Measurements from ENCODE around the gene GAB2.
"Not testable (repeated sequence)": the region's sequence is repeated elsewhere in the genome, so short reads cannot be mapped to it uniquely, and the experiment has no call there.

GAB2 gene

DNA sequence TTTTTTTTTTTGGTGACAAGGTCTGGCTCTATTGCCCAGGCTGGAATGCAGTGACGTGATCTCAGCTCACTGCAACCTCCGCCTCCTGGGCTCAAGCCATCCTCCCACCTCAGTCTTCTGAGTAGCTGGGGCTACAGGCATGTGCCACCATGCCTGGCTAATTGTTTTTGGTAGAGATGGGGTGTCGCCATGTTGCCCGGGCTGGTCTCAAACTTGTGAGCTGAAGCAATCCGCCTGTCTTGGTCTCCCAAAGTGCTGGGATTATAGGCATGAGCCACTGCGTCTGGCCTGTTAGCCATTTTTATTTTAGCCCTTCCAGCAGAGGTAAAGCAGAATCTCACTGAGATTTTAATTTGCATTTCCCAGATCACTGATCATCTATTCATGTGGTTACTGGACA, 184.6 kb downstream of the GAB2 start:
- DNase-seq = not testable (repeated sequence)

GRCh38 chr11:78231962-78232501, 185.6 kb downstream of the GAB2 start:
- no peak for DNase-seq

- no peak for DNase-seq
Observed at GRCh38 chr11:78230161-78230877, 187.3 kb downstream of the GAB2 start.

- DNase-seq = no peak
Observed at GRCh38 chr11:78229106-78229505, 188.5 kb downstream of the GAB2 start.

- no peak for DNase-seq
Observed at GRCh38 chr11:78228467-78228866, 189.2 kb downstream of the GAB2 start.

- DNase-seq = no peak
Observed at GRCh38 chr11:78227921-78228320, 189.7 kb downstream of the GAB2 start.

- DNase-seq = no peak
Observed at GRCh38 chr11:78226684-78227680, 190.6 kb downstream of the GAB2 start.

- no peak for DNase-seq
Observed at GRCh38 chr11:78224906-78225420, 192.7 kb downstream of the GAB2 start.

DNA sequence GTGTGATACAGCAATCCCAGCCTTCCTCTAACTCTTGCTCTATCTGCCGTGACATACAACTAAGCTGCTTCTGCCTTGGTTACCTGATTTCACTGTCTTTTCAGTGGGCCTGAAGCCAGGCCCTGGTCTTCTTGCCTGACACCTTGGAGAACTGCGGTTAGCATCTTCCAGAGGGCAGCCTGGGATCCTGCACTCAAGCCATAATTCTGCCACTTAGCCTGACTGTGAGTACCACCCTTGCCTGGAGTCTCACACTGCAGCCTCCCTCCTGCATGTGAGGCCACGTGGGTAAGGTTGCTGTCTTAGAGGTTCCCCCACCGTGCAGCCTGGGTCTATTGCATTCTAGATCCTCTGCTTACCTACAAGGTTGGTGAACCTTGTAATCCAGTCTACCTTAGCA, 193.1 kb downstream of the GAB2 start:
- DNase-seq = no peak

DNA sequence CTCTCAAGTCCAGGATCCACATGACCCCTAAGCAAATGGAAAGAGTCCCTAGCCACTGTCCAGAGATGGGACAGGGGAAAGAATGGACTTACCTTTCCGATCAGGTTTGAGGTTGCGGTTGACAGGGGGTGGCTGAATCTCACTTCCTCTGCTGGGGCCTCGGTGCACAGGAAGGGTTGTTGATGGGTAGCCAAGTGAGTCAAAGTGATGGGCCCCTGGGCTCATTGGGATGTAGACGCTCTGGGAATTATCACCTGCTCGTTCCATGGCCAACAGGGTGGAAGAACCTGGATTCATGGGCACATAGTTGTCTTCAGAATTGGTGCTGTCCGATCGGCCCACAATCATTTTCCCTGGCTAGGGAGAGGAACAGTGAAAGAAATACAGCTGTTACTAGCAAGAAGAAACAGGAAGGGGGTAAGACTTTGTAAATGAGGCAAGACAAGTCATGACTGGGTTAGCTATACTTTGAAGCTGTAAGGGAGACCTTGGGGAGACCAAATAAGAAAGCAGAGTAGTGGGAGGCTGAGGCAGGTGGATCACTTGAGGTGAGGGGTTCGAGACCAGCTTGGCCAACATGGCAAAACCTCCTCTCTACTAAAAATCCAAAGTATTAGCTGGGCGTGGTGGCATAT, 194.2 kb downstream of the GAB2 start:
- no peak for DNase-seq

- DNase-seq = not testable (repeated sequence)
Observed at GRCh38 chr11:78222726-78223125, 194.9 kb downstream of the GAB2 start.

GRCh38 chr11:78221396-78222315, 196.0 kb downstream of the GAB2 start:
- no peak for DNase-seq

- DNase-seq = no peak
Observed at GRCh38 chr11:78220218-78221157, 197.1 kb downstream of the GAB2 start.

DNA sequence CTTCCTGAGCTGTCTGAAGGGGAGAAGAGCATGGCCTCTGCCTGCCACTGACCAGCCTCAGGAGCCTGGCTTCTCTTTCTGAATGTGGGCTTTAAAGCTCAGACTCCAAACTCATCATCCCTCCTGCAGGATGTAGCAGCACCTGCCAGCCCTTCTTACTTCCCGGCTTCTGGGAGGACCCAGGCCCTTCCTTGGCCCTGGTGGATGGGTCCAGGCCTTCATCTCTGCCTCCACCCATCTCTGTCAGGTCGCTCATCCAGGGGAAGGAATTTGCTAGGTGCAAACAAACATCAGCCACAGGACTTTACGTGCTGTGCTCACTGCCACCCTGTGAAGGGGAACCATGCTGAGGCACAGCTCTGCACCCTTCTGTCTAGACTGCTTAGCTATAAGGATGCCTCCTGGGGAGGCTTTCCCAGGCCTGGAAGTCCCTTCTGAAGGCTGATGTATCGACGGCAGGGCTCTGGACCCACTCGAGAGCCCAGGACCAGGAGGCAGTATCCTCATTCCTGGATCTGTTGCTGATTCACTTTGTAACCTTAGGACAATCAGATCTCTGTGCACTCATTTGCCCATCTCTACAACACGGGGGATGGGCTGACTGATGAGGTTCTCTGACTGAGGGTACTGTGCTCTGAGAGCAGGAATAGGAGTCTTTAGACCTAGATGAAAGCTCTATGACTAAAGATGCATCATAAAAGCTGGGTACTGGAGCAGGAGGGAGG, 198.0 kb downstream of the GAB2 start:
- no peak for DNase-seq

DNA sequence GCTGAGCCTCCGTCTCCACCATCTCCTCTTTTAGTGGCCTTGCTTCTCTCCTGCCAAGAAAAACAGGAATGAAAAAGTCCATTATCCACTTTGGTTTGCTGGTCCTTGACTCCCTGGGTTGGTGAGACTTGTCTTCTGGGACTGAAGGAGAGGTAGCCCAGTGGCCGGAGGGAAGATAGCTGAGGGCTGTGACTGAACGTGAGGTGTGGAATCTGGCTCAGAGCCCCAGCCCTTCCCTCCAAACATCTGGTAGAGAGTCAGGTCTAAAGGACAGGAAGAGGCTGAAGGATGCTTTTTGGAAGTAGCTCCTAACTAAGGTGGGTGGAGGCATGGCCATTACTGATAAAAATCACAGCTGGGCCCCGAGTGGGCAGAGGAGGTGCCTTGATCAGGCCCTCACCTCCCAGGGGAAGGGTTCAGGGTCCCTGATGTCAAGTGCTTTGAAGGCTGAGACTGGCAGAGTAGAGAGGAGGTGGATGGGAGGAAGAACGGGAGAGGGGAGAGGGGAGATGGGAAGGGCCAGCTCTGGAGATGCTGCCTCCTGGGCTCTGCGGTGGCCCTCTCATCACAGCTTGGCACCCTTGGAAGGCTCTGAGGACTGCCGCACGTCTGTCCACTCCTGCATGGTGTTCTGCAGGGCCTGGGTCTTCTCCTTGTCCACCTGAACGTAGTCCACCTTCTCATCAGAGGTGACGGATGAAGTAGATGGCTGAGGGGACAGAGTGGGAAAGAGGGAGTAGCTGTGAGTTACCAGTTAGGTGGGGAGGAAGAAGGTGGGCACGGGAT, 198.7 kb downstream of the GAB2 start:
- no peak for DNase-seq

DNA sequence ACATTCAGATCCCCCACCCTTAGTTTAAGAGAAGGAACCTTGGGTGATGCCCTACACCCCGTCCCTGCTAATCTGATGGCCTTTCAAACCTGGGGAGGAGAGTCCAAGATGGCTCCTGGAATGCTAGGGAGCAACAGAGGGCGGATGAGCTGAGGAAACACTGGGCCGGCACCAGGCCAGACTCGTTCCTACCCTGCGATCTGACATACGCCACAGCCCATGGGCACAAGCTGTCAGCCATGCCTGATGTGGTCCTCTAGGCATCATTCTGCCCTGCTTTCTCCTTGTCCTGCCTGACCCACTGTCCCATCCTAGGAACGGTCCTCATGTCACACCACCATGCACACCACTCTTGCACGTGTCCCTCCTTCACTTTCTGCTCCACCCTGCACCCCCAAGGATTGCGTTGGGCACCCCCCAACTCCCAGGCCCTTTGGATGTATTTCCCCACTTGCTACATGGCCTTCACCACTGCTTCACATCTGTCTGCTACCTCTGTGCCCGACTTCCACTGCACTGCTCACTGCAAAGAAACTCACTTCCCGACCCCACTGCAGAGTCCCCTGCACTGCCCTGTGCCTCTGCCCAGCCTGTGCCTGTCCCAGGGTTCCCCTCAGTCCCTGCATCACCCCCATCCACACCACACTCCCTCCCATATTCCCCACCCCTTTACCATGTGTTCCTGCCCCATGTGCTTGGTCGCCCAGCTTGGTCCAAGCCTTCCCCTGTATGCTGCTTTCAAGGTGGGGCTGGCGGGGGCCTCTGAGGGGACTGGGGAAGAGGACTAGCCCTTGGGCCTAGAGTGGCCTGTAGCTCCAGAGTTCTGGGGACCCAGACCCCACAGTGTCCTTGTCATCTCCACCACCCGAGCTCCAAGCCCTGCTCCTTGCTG, 199.7 kb downstream of the GAB2 start:
- DNase-seq = no peak

DNA sequence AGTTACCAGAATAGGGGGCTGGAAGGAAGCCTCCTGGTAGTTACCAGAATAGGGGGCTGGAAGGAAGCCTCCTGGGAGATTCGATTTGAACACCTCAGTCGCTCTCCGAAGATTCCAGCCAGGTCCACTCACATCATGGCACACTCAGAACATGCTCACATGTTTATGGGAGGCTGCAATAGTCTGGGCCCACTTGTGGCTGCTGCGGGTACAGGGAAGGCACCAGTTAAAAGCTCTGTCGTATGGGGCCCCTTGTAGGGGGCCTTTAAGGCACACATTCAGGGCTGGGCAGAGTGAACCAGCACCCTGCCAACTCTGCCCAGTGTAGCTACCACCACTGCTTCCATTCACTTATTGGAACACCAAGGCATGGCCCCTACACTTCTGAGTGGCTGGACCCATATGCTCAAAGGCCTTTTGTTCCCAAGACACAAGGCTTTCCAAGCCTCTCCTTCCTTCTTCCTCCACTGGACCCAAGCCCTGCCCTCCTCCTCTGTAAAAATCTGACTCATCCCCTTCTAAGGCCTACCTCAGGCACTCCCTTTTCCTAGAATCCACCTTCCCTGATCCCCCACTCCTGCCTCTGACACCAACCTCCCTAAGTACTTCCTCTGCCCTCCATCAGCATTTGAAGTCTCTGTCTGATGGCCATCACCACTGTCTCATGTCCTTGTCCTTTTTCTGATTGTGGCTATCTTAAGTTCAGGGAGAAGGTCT, 200.9 kb downstream of the GAB2 start:
- no peak for DNase-seq
